NCI-H187 treated with DMSO at 0.1 percent for 48 hours (cell line): ENCODE data around the gene FCER2.

Experiments
- DNase-seq: peaks from one replicate; lab custom pipeline; 2025; lab: John Stamatoyannopoulos, UW

FCER2 gene

DNA sequence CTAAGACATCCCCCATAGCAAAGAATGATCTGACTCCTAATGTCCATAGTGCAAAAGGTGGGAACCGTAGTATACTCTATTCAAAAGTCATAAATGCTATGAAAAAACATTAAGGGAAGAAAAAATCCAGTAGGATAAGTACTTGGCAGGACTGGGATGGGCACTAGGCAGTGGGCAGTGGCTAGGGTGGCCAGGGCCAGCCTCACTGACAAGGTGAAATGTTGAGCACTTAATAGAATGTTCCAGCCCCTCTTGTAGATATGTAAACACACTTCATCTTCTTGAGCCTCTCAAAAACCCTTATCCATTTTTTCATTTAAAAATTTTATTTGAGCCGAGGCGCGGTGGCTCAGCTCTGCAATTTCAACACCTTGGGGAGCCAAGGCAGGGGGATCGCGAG, 31.4 kb upstream of the FCER2 start:
- DNase-seq: no peak

DNA sequence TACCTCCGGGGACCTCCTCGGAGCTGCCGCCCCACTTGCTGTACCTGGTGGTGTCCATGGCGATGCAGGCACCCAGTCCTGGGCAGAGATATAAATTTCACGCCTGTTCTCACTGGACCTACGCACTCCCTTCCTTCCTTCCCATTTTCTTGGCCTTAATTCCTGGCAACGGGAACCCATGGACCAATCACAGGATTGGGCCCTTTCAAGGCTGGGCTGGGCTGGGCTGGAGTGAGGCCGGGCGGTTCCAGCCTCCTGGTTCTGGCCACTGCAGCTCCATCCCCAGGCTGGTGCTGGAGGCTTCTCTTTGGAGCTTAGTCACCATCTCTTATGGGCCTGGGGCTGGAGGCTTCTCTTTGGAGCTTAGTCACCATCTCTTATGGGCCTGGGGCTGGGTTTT, 30.1 kb upstream of the FCER2 start, which contains the start of gene CLEC4G:
Gene CLEC4G, minus strand, starts transcription at position 66 of the 400 bp plus-strand sequence. Its CDS starts 8 bp downstream, at position 58.
- DNase-seq: no peak

DNA sequence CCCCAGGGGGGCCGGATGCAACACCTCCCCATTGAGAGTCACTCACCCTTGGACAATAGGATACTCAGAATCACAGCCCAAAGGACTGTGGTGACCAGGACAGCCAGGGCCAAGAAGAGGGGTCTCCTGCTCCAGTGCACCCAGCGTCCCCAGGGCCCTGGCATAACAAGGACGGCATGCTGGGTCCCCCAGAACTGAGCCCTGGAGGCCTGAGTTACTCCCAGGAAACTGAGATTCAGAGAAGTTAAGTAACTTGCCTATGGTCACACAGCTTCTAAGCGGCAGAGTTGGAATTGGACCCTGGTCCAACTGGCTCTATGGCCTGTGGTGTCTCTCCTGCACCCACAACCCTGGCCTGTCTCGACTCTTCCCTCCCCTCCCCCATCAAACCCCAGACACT, 29.7 kb upstream of the FCER2 start:
- DNase-seq: no peak

DNA sequence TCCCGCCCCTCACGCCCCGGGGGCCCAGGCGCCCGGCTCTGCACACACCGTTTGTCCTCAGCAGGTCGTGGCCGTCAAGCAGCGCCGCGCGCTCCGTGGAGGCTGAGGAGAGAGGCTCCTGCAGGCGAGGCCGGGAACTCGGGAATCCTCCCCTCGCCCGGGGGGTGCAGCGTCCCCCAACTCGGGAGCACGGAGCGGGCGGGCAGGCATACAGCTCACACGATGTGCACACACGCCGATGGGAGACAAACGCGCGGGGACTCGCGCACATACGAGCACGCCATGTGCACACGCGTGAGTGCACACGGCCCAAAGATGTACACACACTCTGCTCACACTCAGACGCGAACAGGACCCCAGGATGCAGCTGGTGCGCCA, 29.3 kb upstream of the FCER2 start:
- no peak for DNase-seq

DNA sequence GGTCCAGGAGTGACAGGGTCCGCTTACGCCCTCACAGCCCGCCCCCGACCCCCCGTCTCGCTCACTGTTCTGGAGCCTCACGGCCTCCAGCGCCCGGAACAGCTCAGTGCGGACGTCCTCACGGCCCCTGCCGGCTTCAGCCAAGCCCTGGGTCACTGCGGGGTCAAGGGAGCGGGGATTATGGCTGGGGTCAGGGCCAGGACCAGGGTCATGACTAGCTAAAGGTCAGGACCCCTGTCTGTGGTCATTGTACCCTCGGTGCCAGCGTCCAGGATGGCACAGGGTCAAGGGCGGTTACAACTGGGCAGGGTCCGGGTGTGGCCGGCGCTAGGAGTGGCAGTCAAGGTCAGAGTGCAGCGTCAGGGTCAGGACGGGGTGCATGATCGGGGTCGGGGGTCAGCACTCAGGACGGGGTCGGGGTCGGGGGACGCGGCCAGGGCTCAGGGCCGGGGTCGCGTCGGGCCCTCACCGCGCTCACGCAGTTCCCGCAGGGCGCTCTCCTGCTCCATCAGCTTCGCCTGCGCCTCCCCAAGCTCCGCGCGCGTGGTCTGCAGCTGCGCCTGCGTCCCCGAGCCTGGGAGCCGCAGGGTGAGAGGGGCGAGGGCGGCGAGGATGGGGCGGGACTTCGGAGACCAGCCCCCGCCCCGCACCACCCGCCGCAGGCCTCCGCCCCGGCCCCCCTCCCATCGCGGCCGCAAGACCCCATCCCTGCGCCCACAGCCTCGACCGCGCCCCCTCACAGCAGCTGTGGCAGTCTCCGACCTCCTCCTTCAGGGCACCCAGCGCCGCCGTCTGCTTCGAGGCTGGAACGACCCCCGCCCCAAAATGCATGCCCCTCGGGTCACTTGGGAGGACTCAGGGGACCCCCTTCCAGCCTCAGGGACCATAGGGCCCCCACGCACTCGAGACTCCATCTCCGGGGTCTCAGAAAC, 28.6 kb upstream of the FCER2 start:
- DNase-seq: no peak

DNA sequence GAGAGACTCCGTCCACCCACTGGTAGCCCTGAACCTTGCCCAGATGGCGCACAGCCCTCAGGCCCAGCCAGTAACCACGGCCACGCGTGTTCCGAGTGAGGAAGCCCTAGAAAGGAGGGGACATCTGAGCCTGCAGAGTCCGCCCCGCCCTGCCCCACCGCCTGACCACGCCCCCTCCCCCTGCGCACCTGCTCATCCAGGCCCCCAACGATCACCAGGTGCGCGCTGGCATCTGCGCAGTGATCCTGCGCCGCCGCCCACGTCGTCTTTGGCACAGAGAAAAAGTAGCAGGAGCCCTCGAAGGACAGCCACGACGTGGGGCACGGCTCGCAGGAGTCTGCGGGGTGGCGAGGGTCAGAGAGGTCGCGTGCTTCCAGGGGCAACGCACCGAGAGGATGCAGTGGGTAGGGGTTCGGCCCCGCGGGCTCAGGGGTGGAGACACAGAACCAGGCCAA, 27.9 kb upstream of the FCER2 start:
- no peak for DNase-seq

DNA sequence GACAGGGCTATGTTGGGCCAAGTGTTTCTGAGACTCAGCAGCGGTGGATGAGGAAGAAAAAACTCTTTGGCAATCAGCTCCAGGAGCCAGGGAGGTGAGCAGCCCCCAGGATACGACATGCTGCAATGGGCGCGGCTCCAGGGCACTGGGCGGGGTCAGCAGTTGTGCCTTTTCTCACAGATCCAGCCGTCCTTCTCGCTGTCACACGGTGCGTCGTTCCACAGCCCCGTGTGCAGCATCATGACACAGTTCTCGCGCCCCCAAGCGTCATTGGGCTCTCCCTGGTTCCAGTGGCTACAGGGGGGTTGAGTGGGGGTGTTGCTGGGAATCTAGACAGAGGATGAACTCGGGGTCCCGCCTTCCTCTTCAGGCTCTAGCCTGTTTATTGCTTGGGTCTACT, 27.3 kb upstream of the FCER2 start:
- no peak for DNase-seq

DNA sequence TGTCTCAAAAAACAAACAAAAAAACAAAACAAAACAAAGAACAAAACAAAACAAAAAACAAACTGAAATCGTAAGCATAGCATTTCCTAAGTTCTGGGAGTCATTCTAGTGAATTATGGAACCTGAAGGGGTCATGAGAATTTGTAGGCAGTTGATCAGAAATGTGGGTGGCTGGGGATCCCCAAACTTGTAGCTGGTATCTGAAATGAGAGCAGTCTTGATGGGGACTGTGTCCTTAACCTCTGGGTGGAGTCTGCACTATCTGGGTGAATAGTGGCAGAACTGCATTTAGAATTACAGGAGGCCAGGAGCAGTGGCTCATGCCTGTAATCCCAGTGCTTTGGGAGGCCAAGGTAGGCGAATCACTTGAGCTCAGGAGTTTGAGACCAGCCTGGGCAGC, 23.9 kb upstream of the FCER2 start:
- no peak for DNase-seq

DNA sequence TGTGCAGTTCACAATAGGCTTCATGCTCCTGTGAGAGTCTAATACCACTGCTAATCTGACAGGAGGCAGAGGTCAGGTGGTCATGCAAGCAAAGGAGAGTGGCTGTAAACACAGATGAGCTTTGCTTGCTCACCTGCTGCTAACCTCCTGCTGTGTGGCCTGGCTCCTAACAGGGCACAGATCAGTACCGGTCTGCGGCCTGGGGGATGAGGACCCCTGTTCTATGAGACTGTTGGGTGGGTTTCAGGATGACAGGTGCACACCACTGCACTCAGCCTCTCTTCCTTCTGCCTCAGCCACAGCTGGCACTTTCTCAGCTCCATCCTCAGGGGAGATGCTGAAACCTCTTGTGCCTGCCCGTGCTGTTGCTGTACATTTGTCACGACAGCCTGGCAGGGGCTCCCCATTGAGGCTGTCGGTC, 20.3 kb upstream of the FCER2 start:
- no peak for DNase-seq

DNA sequence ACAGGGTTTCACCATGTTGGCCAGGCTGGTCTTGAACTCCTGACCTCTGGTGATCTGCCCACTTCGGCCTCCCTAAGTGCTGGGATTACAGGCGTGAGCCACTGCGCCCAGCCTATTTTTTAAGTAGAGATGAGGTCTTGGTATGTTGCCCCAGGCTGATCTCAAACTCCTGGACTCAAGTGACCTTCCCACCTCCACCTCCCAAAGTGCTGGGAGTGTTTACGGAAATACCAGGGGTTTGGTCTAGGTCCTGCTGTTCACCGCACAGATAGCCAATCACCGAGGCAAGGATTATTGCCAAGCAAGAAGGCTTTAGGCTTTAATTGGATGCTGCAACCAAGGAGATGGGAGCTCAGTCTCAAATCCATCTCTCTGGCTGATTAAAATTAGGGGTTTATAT, 18.4 kb upstream of the FCER2 start:
- DNase-seq: no peak

DNA sequence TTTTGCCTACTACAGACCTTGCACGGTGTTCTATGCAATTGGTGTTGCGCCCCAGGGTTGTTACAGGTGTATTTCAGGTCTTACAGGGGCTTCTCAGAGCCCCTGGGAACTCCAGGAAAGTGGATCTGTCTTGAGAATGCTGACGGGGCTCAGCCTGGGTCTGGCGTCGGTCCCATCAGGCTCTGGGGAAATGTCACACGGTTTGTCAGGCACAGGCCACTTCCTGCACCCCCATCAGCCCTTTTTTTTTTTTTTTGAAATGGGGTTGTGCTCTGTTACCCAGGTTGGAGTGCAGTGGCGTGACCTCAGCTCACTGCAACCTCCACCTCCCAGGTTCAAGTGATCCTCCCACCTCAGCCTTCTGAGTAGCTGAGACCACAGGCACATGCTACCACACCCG, 16.7 kb upstream of the FCER2 start:
- DNase-seq: no peak

DNA sequence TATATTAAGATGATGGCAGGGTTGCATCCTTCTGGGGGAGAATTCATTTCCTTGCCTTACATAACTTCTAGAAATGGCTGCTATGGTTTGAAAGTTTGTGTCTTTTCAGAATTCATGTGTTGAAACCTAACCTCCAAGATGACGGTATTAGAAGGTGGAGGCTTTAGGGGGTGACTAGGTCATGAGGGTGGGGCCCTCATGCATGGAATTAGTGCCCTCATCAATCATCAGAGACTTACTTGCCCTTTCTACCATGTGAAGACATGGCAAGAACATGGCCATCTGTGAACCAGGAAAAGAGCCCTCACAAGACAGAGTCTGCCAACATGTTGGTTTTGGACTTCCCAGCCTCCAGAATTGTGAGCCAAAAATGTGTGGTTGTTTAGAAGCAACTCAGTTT, 14.8 kb upstream of the FCER2 start:
- no peak for DNase-seq

DNA sequence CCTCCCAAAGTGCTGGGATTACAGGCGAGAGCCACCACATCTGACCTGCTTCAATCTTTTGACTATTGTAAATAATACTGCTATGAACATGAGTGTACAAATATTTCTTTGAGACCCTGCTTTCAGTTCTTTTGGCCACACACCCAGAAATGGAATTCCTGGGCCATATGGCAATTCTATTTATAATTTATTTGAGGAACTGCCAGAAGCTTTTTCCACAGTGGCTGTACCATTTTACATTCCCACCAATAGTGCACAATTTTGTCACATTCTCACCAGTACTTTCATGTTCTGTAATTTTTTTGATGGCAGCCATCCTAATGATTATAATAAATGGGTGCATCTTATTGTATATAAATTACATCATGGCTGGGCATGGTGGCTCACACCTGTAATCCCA, 13.7 kb upstream of the FCER2 start:
- DNase-seq: no peak

DNA sequence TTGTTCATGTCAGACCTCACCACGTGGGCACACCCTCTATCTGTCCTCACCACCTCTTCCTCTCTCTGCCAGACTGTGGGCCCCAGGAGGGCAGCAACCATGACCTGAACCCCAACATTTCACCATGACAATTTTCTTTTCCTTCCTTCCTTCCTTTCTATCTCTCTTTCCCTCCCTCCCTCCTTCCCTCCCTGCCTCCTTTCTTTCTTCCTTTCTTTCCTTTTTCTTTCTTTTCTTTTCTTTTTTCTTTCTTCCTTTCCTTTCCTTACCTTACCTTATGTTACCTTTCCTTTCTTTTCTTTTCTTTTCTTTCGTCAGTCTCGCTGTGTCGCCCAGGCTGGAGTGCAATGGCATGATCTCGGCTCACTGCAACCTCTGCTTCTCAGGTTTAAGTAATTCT, 8.7 kb upstream of the FCER2 start:
- no peak for DNase-seq

DNA sequence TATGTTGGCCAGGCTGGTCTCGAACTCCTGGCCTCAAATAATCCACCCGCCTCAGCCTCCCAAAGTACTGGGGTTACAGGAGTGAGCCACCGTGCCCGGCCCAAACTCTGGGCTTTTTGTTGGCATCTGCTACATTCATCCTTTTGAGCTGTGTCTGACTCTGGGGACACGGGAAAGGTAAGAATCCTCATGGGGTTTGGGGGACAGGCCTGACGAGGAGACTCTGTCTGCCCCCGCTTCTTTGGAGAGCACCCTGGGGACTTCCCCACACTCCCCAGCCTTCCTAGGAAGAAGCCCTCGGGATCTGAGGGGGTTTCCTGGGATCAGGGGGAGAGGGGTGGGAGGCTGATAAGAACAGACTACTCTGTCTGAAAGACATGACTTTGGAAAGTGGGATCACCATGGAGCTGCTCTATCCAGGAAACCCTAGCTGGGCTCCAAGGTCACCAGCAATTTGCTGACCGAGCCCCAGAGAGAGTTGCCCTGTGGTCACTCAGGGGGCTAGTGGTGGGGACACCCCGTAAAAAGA, 8.1 kb upstream of the FCER2 start:
- no peak for DNase-seq

DNA sequence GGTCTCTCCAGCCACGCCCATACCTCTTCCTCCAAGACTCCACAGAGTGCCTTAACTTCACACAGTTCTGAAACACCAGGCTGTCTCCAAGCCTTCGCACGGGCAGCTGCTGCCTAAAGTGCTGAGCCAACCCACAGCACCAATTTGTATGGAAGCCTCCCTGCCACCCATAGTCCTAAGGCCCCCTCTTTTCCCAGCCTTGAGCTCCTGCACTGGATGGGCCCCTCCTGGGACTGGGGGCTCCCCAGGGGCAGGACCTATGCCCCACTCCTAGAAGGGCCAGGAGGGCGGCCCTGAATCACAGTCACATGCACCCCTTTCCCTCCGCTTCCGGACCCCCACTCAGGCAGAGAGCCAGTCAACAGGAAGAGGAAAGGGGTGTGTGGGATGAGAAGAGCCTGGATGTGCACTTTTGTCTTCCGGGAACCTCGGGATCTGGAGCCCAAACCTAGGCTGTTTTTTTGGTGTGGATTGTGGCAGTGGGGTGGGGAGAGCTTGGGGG, 5.1 kb upstream of the FCER2 start:
- no peak for DNase-seq

DNA sequence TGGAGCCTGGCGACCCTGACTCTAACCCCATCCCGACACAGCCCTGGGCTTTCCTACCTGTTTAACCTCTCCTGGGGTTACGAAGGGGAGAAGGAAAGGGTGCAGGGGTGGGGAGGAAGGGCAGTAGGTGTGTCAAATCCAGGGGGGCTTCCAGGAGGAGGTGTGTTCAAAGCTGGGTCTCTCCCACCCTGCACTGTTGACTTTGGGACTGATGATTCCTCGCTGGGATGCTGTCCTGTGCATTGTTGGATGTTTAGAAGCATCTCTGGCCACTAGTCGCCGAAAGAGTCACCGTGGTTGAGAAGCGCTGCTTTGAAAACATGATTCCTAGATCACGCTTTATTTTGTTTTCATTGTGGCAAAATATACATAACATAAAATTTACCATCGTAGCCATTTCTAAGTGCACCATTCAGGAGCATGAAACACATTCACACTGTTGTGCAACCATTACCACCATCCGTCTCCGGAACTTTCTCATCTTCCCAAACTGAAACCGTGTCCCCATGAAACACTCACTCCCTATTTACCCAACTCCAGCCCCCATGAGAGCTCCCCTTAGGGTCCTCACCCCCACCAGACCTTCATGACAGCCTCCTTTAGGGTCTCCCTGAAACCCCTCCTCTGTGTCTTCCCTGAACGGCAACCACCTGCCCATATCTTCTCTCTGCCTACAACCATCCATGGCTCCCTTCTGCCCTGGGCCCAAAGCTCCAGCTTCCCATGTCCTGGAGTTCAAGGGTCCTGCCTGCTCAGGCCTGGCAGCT, 4.4 kb upstream of the FCER2 start:
- DNase-seq: no peak

DNA sequence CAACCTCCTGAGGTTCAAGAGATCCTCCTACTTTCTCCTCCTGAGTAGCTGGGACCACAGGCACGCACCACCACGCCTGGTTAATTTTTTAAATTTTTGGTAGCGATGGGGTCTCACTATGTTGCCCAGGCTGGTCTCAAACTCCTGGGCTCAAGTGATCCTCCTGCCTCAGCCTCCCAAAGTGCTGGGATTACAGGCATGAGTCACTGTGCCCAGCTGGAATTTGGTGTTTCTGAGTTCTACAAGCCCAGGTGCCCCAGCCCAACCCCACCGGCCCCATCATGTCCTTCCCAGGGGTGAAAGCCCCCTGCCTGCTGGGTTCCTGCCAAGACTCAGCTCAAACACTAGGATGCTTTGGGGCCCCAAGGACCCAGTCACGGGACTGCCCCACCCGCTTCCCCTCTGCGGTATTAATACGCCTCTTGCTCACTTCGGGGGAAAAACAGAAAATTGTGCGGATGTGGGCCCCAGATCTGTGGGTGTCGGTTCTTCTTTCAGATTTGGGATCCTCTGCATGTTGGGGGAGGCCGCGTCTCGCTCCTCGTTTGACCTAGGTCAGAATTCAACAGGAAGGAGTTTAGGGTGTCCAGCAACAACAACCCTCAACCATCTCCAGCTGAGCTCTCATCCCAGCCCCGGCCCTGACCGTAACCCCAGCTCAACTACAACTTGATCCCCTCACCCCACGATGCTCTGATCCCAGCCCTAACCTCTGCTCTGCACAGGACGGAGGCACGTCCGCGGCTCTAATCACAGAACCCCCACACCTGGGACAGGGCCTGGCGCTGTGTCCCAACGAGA, 3.7 kb upstream of the FCER2 start:
- no peak for DNase-seq

DNA sequence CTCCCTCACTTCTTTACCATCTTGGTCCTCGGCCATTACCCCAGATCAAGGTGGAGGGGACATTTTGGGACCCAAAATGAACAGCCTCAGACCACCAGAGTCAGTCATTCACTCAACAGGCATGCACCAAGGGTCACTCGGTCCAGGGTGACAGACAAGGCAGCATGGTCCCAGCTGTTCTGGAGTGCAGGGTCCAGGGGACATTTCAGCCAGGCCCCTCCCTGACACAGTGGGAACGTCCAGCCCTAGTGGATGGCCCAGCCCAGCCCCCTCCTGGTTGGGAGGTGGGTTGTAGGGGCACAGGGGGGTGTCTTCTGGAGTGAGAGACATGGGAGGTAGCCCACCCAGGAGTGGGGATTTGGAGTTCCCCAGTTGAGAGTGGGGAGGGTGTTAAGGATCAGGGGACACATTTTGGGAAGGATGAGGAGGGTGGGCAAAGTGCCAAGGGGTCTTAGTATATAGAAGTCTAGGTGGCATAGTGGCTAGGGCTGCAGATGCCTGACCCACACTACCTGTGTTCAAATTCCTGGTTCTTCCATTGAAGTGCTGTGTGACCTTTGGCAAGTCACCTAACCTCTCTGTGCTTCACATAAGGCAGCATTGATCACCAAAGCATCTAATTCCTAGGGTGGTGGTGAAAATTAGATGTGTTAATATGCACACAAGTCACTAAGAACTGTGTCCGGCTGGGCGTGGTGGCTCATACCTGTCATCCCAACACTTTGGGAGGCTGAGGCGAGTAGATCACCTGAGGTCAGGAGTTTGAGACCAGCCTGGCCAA, 2.5 kb upstream of the FCER2 start:
- no peak for DNase-seq

DNA sequence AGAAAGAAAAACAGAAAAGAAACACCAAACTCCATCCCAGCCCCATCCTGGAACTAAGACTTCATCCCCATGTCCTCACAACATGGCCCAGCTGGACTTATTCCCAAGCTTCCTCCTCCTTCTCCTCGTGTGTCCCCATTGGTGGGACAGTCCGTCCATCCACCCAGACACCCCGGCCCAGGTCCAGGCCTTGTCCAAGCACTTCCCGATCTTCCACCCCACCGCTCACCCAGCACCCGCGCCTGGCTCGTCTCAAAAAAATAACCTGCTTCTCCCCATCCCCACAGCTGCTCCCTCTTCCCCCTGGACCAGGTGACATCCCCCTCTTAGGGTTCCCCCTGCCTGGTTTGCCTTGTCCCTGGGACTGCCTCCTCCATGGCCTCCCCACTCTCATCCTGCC, 1.4 kb upstream of the FCER2 start:
- no peak for DNase-seq

DNA sequence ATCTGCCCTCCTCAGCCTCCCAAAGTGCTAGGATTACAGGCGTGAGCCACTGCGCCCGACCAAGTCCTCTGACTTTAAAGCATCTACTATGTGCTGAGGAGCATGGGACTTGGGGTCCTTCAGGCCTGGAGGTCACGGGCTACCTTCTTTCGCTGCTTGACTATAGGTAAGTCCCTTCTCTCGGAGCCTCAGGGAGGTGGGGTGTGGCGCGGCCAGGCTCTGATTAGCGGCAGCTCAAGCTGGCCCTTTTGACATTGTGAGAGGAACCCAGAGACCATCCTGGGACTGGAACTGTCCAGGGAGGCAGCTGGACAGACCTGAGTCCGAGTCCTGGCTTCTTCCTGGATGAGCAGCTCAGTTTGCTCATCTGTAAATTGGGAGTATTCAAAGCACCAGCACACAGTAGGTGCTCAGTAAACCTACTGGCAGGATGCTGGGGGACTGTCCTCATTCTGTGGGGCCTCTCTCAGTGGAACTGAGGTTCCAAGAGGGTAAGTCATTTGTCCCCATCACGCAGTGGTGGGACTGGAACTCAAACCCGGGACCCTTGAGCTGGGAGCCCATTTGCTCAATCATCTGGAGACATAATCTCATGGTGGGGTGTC, 780 bp downstream of the FCER2 start:
- DNase-seq: no peak
